Stimulated activated CD8-positive, alpha-beta memory T cell treated with anti-CD3 and anti-CD28 coated beads, Interleukin-7, amount 100 ng/mL, for 1 hour (primary cell): ENCODE results near the gene PLD6.
"Not testable (repeated sequence)": the region's sequence is repeated elsewhere in the genome, so short reads cannot be mapped to it uniquely, and the experiment has no call there.

Source experiments
- DNase-seq, 2 donors: peaks; one replicate each; pipeline ENCODE4 v3.0.0-alpha.2; 2020; ENCODE audit warnings: low read depth in 2 of 2

Gene PLD6

GRCh38 chr17:17176341-17176740 lies 29.8 kb downstream of the PLD6 start:
- no peak for DNase-seq

GRCh38 chr17:17175917-17176316 lies 30.2 kb downstream of the PLD6 start:
- no peak for DNase-seq

GRCh38 chr17:17175340-17175739 lies 30.8 kb downstream of the PLD6 start:
- DNase-seq = no peak

GRCh38 chr17:17173921-17174320 lies 32.2 kb downstream of the PLD6 start:
- no peak for DNase-seq

GRCh38 chr17:17172990-17173389 lies 33.1 kb downstream of the PLD6 start:
- no peak for DNase-seq

GRCh38 chr17:17172001-17172939 lies 33.9 kb downstream of the PLD6 start:
- DNase-seq = no peak

- DNase-seq = no peak
Observed at GRCh38 chr17:17171186-17171585, 34.9 kb downstream of the PLD6 start.

GRCh38 chr17:17170346-17170985 lies 35.7 kb downstream of the PLD6 start:
- DNase-seq = no peak

- no peak for DNase-seq
Observed at GRCh38 chr17:17169396-17169795, 36.7 kb downstream of the PLD6 start.

GRCh38 chr17:17168401-17168800 lies 37.7 kb downstream of the PLD6 start:
- DNase-seq = no peak

- DNase-seq = no peak
Observed at GRCh38 chr17:17167986-17168385, 38.1 kb downstream of the PLD6 start.

GRCh38 chr17:17167356-17167755 lies 38.8 kb downstream of the PLD6 start:
- no peak for DNase-seq

- DNase-seq = no peak
Observed at GRCh38 chr17:17166446-17166845, 39.7 kb downstream of the PLD6 start.

- no peak for DNase-seq
Observed at GRCh38 chr17:17165666-17166308, 40.3 kb downstream of the PLD6 start.

- no peak for DNase-seq
Observed at GRCh38 chr17:17164676-17165075, 41.5 kb downstream of the PLD6 start.

GRCh38 chr17:17164156-17164555 lies 42.0 kb downstream of the PLD6 start:
- DNase-seq = no peak

- DNase-seq = no peak
Observed at GRCh38 chr17:17161759-17162158, 44.4 kb downstream of the PLD6 start.

GRCh38 chr17:17161121-17161520 lies 45.0 kb downstream of the PLD6 start:
- no peak for DNase-seq

- DNase-seq = no peak
Observed at GRCh38 chr17:17159571-17159970, 46.6 kb downstream of the PLD6 start.

GRCh38 chr17:17158506-17158905 lies 47.6 kb downstream of the PLD6 start:
- not testable (repeated sequence) for DNase-seq

GRCh38 chr17:17157041-17157440 lies 49.1 kb downstream of the PLD6 start:
- DNase-seq = no peak

GRCh38 chr17:17156511-17156910 lies 49.6 kb downstream of the PLD6 start:
- DNase-seq = no peak

GRCh38 chr17:17156107-17156506 lies 50.0 kb downstream of the PLD6 start:
- DNase-seq = no peak
